ENCODE measurements around the gene LYRM4. TPM values are rescaled to one million over a fixed set of nuclear protein-coding genes. Genes with fewer than 3 reads are reported as not detected.

The LYRM4 gene
- total RNA-seq, 1 experiment from 2014 or later = 25.7 TPM

- no peak for DNase-seq (ENCODE audit: low read depth)
Observed at GRCh38 chr6:5174756-5175549, 85.8 kb downstream of the LYRM4 start.

GRCh38 chr6:5174244-5174643, 86.5 kb downstream of the LYRM4 start:
- DNase-seq (ENCODE audit: low read depth) = no peak

GRCh38 chr6:5173810-5174209, 86.9 kb downstream of the LYRM4 start:
- DNase-seq (ENCODE audit: low read depth) = no peak

DNA sequence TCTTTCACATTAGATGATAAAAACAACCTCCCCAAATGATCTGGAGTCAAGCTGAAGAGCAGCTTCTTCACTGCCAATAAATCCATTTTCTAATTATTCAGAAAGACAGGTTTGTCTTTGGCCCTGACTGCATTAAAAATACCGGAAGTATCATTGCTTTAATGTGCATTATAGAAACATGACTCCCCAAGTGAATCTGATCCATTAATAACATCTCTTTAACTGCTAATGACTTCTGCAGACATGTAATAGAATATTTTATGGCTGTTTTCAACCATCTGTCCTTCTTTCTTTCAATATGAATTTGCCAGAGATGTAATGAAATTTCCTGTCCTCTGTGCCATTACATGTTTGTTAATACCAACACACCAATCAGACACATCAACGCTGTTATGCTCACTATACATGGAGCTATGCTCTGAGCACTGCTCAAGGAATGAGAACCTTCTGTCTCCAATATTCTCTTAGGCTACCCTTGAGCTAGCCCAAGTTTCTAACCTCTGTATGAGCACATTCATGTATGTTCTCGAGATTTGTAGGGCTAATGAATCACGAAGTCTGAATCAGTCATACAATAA, 87.8 kb downstream of the LYRM4 start:
- DNase-seq (ENCODE audit: low read depth) = no peak

DNA sequence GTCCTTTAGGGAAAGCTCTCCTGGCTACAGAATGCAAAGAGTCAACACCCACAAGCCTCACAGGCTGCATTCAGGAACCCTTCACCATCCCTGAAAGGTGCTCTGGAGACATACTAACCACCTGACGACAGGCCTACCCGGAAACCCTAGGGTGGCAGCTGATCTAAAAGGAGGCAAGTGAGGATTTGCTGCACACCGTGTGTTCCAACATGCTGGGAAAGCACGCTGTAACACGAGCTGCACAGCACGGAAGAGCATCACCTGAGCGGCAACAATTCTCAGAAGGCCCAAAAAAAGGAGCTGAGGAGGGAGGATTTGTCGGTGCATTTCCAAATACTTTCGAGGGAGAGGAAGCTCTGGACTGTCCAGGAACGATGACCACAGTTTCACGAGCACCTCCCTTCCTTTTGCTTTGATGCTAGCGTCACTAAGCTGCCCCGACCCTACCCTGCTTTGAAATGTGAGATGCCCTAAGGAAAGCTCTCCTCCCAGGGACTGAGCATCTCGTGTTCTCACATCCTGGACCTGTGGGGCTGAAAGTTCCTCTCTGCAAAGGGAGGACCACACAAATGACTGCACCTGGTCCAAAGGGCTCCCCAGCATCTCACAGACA, 88.6 kb downstream of the LYRM4 start:
- no peak for DNase-seq (ENCODE audit: low read depth)

GRCh38 chr6:5167501-5167900, 93.2 kb downstream of the LYRM4 start:
- DNase-seq (ENCODE audit: low read depth) = peak; percentile 46

DNA sequence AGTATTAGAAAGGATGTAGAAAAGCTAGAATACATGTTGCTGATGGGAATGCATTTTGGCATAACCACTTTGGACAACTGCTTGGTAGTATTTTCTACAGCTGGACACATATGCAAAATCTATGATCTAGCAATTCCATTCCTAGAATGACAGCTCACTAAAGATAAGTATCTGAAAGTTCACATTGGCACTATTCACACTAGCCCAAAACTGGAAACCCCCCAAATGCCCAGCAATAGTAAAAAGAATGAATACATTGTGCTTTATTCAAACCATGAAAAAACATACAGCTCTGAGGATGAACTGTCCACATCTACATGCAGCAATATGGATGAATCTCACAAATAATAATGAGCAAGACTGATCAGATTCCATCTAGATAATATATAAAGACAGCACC, 96.7 kb downstream of the LYRM4 start:
- no peak for DNase-seq (ENCODE audit: low read depth)

GRCh38 chr6:5163247-5163646, 97.5 kb downstream of the LYRM4 start:
- no peak for DNase-seq (ENCODE audit: low read depth)

- no peak for DNase-seq (ENCODE audit: low read depth)
Observed at GRCh38 chr6:5162355-5162754, 98.4 kb downstream of the LYRM4 start.

DNA sequence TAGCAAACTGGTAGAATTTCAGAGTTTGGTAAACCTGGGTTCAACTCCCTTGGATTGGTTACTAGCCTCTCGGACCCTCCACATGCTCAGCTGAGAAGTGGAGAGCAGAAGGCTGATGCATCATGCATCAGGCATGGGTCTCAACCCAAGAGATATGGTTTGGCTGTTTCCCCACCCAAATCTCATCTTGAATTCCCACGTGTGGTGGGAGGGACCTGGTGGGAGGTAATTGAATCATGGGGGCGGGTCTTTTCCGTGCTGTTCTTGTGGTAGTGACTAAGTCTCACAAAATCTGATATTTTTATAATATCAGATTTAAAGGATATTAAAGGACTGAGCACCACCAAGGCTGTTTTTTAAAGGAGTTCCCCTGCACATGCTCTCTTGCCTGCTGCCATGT, 100.5 kb downstream of the LYRM4 start:
- no peak for DNase-seq (ENCODE audit: low read depth)

DNA sequence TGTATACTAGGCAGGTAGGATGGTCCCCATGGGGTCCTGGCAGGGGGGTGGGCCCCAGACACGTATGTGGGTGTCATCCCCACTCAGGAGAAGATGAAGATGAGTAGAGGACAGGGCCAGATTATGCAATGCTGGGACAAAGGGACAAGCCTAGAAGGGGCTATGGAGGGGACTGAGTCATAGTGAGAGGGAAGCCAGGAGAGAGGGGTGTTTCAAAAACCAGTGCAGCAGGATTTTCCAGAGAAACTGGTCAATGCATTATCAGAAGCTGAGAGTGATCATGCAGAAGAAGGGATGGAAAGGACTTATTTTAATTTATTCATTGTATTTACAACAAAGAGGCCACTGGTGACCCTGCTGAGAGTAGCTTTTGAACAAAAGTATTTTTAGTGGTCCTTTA, 101.6 kb downstream of the LYRM4 start:
- DNase-seq (ENCODE audit: low read depth) = no peak

- DNase-seq (ENCODE audit: low read depth) = peak; percentile 50
Observed at GRCh38 chr6:5158180-5158579, 102.6 kb downstream of the LYRM4 start.

- DNase-seq (ENCODE audit: low read depth) = no peak
Observed at GRCh38 chr6:5157621-5158138, 103.1 kb downstream of the LYRM4 start.

- DNase-seq (ENCODE audit: low read depth) = no peak
Observed at GRCh38 chr6:5156627-5157026, 104.1 kb downstream of the LYRM4 start.

- DNase-seq (ENCODE audit: low read depth) = no peak
Observed at GRCh38 chr6:5155906-5156305, 104.8 kb downstream of the LYRM4 start.

GRCh38 chr6:5153186-5153585, 107.6 kb downstream of the LYRM4 start:
- no peak for DNase-seq (ENCODE audit: low read depth)

DNA sequence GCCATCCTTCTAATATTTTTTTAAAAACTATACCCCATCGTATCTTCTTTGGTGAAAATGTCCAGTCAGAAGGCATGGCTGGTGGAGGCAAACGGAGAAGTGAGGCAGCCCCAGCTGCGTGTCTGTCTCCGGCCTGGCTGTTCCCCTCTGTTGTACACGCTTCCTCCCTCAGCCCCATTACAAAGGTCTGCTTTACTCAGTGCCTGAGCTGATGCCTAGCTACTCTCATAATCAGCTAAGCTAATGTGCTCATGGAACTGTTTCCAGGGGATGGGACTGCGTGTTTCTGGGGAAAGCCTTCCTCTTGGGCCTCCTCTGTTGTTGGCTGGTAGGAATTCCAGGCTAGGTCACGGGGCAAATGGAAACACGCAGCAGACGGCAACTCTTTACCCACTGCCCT, 108.3 kb downstream of the LYRM4 start:
- DNase-seq (ENCODE audit: low read depth) = no peak

DNA sequence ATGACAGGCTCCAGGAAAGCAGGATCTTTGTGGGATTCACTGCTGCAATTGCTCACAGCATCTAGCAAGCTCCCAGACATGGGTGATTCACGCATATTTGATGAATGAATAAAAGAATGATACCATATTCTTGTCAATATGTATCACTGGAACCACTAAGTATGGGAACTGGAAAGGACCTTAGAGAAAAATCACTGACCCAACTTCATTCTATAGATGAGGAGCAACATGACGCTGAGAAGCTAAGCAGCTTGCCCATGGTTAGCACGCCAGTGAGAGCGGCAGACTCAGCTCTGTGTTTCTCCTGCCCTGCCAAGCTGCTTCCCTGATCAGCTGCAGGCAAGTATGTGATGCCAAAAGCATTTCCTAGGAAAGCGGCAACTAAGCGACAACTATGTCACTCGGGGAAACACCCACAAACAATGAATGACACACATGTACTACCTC, 108.8 kb downstream of the LYRM4 start:
- peak; percentile 82 for DNase-seq (ENCODE audit: low read depth)

DNA sequence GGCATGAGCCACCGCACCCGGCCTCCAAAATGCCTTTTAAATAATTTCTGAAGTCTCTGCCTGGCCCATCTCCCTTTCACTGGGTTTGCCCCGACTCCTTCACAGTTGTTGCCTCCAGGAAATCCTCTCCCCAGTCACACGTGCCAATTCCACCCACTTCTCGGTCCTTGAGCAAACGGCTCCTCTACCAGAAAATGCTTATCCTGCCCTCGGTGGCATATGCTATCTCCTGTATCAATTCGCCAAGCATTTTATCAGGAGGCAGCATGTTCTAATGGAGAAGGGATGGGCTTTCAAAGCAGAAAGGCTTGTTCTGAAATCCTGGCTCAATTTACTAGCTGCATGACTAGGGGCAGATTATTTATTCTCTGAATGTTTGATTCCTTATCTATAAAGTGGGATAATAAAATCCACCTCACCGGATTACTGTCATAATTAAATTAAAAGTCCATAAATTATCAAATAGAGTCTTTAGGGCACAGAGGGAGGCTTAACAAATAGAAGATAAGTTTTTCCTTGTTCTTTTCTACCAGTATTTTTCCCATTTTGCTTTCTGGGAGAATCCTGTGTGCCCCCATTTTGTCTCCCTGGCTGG, 109.3 kb downstream of the LYRM4 start:
- DNase-seq (ENCODE audit: low read depth) = no peak

GRCh38 chr6:5150551-5151075, 110.1 kb downstream of the LYRM4 start:
- DNase-seq (ENCODE audit: low read depth) = no peak

DNA sequence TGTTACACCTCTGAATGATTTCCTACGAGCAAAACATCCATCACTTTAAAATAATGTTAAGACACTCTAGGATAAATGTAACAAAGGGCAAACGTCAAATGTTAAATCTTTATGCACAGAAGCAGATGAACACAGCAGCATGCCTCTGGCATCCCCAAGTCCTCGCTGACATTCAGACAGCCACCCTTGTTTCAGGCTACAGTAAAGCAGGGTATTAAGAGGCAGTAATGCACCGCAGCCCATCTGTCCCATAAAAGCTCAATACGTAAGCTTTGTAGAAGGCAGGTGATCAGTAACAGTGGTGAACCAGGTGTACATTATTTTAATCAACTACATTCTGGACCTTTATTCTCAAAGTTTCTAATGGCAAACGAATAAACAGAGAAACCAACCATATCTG, 110.9 kb downstream of the LYRM4 start:
- DNase-seq (ENCODE audit: low read depth) = no peak

DNA sequence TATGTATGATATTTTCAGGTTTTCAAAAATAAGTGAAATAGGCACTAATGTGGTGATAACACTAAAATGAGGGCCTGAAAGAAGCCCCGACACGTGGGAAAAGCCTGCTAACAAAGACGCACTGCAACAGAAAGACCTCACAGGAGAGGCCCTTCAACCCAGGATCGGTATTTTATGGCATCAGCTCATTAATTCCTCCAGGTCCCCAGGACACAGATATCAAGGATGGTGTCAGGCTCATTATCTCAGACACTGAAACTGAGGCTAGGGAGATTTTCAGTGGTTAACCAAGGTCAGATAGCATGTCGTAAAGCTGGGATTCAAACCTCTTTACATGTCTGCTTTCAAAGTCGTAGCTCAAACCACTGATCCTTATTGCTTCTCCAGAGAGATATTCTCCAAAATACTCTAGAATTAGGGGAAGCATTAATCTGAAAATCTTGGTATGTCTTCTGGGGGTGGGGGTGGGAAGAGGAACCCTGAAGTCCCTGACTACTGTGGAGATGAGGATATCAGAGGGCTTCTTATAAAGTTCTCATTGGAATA, 111.5 kb downstream of the LYRM4 start:
- no peak for DNase-seq (ENCODE audit: low read depth)

Measured in M059J (cell line).